GM21390 (cell line): Measurements from ENCODE around the gene GAS2L3.
"Not testable (repeated sequence)": the region's sequence is repeated elsewhere in the genome, so short reads cannot be mapped to it uniquely, and the experiment has no call there.

Experiments
- ATAC-seq: cut with Tn5 transposase; IDR thresholded peaks from one replicate; pipeline ENCODE4 v1.9.1; 2021; ENCODE audit not compliant: unreplicated experiment

GAS2L3 gene

DNA sequence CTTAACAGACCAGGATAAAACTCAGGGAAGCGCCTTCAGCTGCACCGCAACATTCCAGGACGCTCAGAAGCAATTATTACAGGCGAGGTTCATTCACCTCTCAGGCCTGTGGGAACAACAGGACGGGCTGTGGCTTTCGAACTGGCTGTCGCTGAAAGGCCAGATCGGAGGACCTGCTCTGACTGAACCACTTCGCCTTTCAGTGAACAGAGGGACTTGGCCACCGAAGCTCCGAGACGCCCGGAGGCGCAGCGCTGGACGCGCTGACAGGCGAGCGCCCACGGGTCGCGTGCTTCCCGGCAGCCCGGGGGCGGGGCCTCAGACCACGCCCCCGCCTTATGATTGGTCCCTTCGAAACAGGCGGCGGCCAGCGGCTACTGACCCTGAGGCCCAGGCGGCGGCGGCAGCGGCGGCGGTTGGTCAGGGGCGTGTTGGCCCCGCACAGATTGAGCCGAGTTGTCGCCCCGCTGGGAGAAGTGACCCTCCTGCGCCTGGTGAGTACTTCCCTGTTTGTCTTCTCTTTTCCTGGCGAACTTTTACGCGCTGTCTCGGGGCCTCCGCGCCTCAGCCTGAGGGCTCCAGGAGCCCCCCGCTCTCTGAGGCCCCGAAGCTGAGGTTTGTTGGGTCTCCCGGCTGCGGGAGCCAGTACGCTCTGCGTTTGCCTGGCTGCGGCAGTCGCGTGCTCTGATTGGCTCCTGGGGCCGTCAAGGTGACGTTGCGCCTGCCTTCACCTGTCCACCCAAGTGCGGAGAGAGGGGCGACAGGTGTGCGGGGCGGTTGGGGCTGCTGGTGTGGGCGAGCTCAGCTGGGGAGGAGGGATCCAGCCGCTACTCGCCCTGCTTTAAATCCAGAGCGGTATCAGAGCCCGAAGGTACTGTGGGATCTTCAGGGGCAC is at the start of gene GAS2L3:
Gene GAS2L3, plus strand, starts transcription at position 393 of the 895 bp plus-strand sequence. CDS start 21,221 bp downstream, outside the sequence.
- peak; percentile 97 for ATAC-seq

DNA sequence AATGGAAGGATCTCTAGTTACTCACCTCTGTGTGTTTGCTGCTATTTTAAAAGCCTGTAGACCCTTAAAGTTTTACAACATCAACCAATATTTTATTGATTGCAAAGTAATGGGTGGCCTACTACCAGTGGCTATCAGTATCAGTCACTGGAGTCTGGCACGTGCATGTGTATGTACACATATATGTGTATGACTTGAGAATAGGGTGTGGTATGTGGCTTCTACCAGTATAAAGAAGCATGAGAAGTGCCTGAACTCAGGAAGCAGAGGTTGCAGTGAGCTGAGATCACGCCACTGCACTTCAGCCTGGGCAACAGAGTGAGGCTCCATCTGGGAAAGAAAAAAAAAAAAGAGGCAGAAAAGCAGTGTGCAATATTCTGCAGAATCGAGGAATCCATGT is 45.5 kb upstream of the GAS2L3 start:
- ATAC-seq: no peak

DNA sequence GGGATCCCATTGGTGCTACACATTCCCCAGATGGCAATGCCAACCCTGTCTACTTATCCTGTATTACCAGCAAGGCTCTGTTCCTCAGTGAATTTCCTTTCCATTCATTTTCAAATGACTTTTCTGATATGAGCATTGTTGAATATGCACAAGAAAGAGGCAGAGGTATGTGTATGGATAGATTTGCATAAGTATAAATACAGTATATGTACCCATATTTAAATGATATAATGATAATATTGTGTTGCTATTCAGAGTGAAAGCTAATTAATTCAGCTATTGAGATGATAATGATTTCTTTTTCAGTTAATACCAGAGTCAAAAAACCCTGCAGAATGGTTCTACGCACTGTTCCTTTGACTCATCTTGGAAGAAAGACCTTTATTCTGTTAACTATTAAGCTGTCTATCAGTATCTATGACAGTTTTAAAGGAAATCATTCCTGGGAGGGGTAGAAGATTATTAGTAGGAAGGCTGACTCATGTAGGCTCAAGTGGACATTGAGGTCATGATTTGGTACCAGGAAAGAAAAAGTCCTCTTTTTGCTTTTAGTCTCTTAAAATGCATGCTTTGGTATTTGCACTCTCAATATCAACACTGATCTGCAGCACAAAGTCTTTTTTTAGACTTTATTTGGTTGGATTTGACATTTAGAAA is 44.9 kb upstream of the GAS2L3 start:
- ATAC-seq: no peak

GRCh38 chr12:100529756-100530350 is 43.6 kb upstream of the GAS2L3 start:
- ATAC-seq: no peak

DNA sequence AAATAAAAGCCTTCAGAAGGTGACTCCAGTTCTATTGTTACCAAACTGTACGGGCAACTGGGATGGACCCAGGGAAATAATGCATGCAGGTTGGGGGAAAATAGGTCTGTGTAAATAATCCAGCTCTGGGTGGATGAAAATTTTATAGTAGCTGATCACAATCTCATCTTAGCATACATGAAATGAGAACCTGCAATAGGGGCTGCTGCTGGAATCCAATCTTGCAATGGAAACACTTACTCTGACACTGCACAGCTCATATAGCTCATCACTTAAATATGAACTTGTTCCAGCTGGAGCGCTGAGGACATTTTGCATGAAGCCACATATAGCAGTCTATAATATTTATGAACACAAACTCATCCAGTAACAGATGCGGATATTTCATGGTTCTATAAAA is 40.1 kb upstream of the GAS2L3 start:
- ATAC-seq: no peak

DNA sequence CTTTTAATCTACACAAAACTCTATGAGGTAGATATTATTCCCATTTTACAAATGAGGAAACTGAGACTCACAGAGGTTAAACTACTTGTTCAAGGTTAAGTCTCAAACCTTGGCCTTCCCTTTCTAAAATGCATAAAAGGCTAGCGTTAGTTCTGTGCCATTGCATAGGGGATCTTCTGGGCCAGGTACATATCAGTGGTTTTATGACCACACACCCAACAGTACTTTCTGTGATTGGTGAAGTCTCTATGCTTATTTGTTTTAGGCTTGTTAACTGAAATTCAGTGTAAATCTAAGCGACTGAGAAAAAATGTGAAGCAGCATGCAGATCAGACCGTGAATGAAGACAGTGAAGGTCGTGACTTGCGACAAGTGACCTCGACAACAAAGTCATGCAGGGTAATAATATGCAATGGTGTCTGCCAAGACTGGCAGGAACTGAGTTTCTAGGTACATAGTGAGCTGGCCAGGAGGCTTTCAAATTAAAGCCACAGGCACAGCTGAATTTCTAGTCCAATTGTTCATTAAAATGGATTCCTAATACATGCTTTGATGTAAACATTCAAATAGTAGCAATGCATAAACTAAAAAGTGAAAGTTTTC is 38.8 kb upstream of the GAS2L3 start:
- no peak for ATAC-seq

GRCh38 chr12:100539202-100539601 is 34.3 kb upstream of the GAS2L3 start:
- no peak for ATAC-seq

GRCh38 chr12:100544165-100544564 is 29.3 kb upstream of the GAS2L3 start:
- ATAC-seq: no peak

DNA sequence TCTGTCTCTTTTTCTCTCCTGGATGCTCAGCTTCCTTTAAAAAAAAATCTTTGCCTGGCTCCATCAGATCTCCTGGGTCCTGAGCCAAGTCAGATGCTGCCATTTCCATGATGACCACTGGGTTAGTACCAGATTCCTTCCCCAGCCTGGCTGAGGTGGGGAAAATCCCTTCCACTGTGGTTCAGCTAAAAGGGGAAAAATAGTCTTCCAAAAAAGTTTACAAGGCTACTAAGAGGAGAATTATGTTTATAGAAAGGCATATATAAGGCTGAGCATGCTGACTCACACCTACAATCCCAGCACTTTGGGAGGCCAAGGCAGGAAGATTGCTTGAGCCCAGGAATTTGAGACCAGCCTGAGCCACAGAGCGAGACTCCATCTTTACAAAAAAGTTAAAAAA is 28.4 kb upstream of the GAS2L3 start:
- no peak for ATAC-seq

DNA sequence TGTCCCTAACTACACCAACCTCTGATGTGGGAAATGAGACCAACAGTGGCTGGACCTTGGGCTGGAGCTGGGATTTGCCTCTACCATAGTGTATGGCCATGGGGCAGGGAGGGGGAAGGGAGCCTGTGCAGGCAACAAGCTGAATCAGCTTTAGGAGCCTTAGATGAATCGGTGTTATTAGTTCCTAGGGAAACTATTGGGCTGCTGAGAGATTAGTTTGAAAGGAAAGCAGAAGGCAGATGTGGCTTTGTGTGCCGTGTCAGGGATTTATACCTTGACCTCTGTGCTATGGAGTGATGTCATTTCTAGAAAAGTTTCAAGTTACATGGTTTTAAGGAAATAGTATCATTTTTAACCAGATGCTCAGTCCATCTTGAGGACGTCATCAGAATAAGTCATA is 19.5 kb upstream of the GAS2L3 start:
- ATAC-seq: no peak

- ATAC-seq: no peak
Observed at GRCh38 chr12:100554608-100555077, 18.8 kb upstream of the GAS2L3 start.

DNA sequence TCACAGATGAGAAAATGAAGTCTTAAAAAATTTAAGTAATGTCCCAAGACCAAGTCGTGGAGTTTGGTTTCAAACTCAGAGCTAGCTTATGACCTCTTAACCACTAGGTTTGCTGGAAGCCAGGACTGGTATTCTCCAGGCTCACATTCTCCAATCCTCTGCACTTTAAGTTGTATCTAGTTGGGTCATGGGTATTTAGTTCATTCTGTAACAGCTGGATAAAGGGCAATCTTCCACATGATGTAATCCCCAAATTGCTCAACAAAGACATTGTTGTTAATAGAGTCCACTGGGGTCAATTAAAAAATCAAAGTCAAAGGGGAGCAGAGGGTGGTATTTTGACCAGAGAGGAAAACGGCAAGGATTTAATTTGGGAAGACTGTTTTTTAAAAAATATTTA is 17.8 kb upstream of the GAS2L3 start:
- no peak for ATAC-seq

DNA sequence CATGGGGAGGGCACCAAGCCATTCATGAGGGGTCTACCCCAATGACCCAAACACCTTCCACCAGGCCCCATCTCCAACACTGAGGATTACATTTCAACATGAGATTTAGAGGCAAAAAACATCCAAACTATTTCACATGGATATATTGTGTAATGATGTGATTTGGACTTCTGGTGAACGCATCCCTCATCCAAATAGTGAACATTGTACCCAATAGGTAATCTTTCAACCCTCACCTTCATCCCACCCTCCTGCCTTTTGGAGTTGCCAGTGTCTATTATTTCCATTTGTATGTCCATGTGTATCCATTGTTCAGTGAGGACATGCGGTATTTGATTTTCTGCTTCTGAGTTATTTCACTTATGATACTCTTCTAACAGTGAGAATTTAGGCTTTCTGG is 16.1 kb upstream of the GAS2L3 start:
- ATAC-seq: no peak

- ATAC-seq: not testable (repeated sequence)
Observed at GRCh38 chr12:100559261-100559660, 14.2 kb upstream of the GAS2L3 start.

DNA sequence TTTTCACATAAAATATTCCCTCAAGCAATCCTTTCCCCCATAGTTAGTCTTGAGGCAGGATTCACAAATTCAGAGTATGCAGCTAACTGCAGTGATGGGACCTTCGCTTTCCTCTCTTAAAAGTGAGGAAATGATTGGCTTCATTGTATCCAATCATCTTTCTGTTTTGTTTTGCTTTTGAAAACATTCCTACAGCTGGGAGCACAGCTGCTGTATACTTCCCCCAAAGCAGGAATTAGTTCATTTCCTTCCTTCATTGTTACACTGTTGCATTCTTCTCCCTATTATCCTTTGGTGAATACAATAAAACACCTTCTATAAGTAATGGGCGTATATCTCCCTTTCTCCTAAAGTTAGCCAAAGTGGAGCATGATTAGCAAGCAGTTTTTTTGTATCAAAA is 9.4 kb upstream of the GAS2L3 start:
- ATAC-seq: no peak

- ATAC-seq: no peak
Observed at GRCh38 chr12:100564905-100565467, 8.5 kb upstream of the GAS2L3 start.

- ATAC-seq: no peak
Observed at GRCh38 chr12:100565987-100566545, 7.4 kb upstream of the GAS2L3 start.

DNA sequence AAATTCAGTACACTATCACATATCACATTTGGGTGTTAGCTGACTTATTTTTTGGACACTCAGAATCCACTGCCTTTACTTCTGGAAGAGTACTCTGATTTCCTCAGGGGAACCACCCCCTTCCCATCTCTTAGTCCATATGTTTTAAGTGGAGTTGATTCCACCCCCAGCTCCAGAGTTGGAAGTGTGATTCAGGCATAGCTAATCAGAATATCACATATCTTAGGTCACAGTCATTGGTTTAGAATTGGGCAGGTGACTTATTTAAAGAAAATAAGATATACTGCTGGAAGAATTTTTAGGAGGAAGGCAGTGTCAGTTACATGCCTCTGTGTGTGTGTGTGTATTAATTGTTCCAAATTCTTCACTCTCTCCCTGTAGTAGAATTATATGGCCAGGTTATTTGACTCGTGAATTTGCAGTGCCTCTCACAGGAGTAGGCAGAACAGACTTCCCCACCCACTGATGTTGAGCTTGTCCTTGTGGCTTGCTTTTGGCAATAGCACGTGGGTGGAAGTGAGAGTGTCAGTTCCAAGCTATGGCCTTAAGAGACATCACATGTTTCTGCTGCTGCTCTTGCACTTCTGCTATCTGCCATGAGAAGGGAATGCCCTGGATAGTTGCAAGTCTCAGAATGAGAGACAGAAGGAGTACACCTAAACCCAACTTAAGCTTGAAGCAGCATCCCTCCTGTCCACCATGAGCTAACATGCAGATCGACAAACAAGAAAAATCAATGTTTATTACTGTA is 6.4 kb upstream of the GAS2L3 start:
- ATAC-seq: peak; percentile 97

GRCh38 chr12:100567945-100568344 is 5.5 kb upstream of the GAS2L3 start:
- peak; percentile 24 for ATAC-seq

DNA sequence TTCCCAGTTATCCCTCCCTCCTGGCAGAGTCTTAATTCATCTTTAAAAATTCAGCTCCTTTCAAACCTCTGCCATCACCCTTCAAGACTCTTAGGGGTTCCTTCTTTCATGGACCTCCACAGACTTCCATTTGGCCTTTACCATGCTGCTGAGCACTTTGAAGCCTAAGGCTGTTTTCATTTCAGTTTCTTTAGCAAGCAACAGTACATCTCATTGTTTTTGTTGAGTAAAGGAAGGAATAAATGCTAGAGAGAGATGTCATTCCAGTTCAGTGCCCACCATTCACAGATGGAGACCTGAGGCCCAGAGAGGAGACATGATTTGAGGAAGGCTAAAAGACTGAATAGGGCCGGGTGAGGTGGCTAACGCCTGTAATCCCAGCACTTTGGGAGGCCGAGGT is 1.3 kb upstream of the GAS2L3 start:
- ATAC-seq: no peak
